ENCODE data around the gene ATF3.

The ATF3 gene

GRCh38 chr1:212609701-212610574 is 1.4 kb downstream of the ATF3 start:
- no peak for DNase-seq

- DNase-seq, result no peak
Observed at GRCh38 chr1:212610575-212610967, 2.0 kb downstream of the ATF3 start.

DNA sequence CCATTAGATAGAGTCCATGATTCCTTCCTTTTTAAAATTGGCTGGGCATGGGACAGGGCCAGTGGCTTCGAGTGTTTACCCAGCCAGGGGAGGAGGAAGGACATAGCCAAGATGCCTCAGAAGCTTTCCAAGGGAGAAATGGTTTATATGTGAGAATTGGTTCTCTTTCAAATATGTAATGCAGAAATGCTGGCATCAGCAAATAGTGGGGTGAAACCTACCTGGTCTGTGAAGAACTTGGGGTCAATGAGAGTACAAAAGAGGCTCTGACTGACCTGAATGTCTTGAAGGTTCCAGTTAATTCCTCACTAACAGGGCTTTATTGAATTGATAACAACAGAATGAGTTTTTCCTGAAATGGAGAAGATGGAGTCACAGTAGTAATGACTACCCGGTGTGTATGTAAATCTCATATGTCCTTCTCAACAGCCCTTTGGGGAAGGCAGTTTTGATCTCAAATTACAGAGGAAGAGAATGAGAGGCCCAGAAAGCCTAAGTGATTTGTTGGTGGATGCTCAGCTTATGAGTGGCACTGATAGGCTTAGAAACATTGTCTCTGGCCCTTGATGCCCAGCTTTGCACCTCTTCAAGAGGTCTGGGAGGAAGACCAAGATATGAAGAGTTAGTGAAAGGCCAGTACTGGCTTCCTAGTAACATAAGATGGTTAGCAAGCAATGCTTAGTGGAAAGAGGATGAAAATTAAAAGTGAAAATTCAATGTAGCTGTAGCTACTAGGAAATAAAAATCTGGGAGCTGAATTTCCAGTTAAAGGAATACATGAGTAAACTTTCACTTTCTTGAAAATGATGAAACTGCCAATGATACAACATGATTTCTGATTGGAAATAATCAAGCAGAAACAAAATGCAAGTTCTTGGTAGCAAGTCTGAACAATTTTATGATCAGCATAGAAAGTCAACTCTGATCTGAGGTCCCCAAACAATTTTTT is 2.7 kb downstream of the ATF3 start:
- no peak for DNase-seq

DNA sequence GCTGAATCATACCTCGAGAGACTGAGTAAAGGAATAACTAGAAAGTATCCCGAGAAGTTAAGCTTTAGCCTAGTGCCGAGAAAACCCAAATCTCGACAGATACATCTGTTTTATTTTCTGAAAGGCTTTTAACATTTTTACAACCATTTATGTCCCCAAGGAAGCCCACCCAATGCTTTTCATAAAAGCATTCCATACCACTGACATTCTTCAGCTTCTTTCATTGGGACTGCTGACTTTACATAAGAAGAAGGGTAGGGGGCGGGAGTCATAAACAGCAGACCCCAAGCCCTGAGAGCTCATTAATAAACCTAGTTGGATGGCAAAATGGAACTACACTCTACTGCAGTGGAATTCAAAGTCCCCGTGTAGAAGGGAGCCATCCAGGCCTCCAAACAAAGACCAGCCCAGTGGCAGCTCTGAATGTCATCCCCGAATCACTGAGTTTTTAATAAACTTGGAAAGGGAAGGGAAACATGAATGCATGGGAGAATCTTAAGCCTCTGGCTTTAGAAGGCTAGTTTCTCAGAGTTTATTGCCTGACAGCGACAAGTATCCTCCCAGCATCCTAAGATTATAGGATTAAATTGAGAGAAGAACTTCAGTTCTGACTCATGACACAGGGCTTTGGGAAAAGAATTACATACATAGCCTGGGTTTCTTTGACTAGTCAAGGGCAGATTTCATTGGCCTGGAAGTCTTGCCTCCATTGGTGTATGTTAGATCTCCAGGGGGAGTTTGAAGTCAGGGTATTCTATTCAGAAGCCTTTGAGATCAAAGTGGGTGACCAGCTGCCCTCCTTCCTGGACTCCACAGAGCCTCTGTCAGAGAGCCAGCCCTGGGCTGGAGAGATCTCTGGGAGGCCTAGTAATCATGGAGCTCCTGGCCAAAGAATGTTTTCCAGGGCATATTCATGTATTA is 3.7 kb downstream of the ATF3 start:
- DNase-seq, result no peak

- no peak for DNase-seq
Observed at GRCh38 chr1:212613440-212614335, 5.1 kb downstream of the ATF3 start.

- DNase-seq, result no peak
Observed at GRCh38 chr1:212614453-212615200, 6.1 kb downstream of the ATF3 start.

GRCh38 chr1:212615201-212615470 is 6.6 kb downstream of the ATF3 start:
- no peak for DNase-seq

GRCh38 chr1:212618466-212619210 is 10.1 kb downstream of the ATF3 start:
- no peak for DNase-seq

DNA sequence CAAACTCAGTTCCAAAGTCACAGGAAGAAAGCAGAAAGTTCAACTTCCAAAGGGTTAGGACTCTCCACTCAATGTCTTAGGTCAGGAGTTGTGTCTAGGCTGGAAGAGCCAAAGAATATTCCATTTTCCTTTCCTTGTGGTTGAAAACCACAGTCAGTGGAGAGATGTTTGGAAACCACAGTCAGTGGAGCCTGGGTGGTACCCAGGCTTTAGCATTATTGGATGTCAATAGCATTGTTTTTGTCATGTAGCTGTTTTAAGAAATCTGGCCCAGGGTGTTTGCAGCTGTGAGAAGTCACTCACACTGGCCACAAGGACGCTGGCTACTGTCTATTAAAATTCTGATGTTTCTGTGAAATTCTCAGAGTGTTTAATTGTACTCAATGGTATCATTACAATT is 11.7 kb downstream of the ATF3 start:
- DNase-seq, result no peak

DNA sequence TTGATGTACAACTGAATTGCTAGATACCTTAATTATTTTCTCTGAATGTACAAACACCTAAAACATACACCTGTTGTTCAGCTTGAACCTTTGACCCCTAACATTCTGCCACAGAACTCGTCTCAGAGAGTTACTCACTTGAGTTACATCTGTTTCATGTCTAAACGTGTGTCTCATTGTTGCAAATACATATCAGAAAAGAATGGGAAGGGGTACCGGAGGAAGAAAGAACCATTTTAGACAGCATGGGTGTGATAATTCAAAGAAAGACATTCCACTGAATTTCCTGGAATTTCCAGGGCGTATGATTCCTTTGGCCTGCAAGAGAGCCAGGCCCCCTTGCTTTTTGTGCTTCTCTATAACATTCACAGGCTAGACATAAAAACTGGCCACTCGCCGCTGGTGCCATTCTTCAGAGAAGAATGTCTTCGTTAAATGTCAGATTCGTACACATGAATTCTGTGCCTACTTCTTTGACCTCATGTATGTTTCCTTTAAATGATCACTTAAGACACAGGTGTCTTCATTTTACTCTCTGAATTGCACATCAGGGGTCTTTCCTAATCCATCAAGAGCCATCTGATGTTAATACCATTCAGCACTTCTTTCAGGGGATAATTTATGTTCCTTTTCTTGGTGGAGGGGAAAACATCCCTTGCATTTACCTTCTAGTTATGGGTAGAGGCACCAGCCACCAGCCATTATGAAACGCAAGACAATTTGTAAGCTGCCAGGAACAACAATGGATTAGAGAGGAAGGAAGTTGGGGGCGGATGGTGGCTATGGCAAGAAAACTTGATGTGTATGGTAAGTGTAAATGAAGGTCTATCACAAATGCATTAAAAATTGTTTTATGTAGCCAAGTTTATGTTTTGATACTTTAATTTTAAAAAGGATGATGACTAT is 12.7 kb downstream of the ATF3 start:
- DNase-seq, result no peak

DNA sequence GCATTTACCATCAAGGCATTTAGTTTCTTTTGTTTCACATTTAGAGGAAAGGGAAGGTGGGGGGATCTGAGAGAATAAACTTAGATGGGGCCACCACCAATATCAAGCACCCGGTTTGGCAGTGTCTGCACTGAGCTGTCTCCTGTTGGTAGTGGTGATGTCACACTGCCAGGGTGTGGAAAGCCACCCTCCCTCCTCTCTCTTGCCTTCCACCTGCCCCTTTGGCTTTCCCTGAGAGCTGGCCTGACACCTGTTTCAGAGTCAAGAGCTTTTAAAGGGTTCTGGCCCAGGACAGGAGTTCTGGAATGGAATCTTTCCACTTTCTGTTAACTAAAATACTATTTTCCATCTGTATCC is 13.4 kb downstream of the ATF3 start:
- DNase-seq, result no peak

- no peak for DNase-seq
Observed at GRCh38 chr1:212622467-212622866, 13.9 kb downstream of the ATF3 start.

GRCh38 chr1:212622906-212623305 is 14.3 kb downstream of the ATF3 start:
- DNase-seq, result no peak

DNA sequence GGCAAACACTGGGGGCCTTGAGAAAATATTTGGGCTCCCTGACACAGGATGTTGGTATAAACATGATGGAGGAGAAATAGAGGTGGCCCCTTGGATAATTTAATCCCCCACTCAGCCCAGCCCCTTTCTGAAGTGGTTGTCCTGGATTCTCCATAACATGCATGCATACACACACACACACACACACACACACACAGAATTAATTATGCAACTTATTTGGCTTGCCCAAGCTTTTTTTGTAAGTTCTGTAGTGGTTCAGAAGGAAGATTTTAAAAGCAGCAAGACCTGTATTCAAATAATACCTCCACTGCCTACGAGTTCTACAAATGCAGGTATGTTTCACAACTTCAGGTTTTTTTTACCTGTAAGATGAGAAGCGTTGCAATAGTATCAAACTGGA is 15.0 kb downstream of the ATF3 start:
- no peak for DNase-seq

DNA sequence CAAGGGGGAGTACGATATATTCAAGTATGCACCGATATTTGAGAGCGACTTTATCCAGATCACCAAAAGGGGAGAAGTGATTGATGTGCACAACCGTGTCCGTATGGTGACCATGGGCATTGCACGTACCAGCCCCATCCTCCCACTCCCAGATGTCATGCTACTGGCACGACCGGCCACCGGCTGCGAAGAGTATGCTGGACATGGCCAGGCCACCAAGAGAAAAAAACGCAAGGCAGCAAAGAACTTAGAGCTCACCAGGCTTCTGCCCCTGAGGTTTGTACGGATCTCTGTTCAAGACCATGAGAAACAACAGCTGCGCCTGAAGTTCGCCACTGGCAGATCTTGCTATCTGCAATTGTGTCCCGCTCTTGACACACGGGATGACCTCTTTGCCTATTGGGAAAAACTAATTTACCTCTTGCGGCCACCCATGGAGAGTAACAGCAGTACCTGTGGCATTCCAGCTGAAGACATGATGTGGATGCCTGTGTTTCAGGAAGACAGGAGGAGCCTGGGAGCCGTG is 16.5 kb downstream of the ATF3 start:
- no peak for DNase-seq

- DNase-seq, result no peak
Observed at GRCh38 chr1:212625781-212626450, 17.4 kb downstream of the ATF3 start.

GRCh38 chr1:212628046-212628445 is 19.5 kb downstream of the ATF3 start:
- DNase-seq, result no peak

DNA sequence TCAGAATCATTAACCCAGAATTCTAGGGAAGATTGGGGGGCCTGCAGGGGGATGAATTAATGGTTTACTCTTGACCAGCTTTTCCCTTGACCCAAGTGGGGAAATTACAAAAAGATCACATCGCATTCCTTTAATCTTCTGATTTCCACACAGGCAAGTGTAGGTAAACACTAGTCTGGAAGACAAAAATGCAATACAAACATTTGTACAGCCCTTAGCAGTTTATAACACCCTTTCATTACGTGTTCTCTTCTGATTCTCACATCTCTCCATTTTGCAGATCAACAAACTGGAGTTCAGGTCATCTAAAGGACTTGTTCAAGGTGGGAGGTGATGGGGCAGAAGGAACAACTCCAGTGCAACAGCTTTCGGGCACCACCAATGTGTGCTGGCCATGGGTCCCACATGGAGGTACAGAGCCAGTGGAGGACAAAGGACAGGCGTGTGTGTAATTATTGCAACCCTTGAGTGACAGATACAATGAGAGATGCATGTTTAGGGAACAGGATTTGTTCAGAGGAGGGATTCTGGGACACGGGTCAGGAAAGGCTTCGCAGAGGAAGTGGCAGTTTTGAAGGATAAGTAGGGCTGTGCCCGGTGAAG is 20.4 kb downstream of the ATF3 start:
- DNase-seq, result no peak
